Fibroblast of lung (primary cell): Measurements from ENCODE around the gene KLHL10. TPM values are rescaled to one million over a fixed set of nuclear protein-coding genes. Genes with fewer than 3 reads are reported as not detected.
A peak's percentile ranks its signal among the peaks of the same experiment; 100 is the strongest.

ENCODE experiments used
- DNase-seq, 2 donors: peaks; one replicate each; pipeline versions ENCODE4 v3.0.0 to v3.0.0-alpha.2; 2010; ENCODE audit warnings: low read depth in 2 of 2
- H2AFZ ChIP-seq: 2 replicates; pipeline ENCODE4 v1.5.1; 2012; ENCODE audit warnings: low read length, control low read depth, inconsistent platforms
- H3K27ac ChIP-seq: 2 replicates; pipeline ENCODE4 v1.5.1; 2011; ENCODE audit warnings: low read length, control low read depth; ENCODE audit not compliant: insufficient read depth
- H3K27me3 ChIP-seq: 2 replicates; pipeline ENCODE4 v1.5.1; 2011; ENCODE audit warnings: mild to moderate bottlenecking, low read length; ENCODE audit not compliant: control insufficient read depth, insufficient read depth
- H3K36me3 ChIP-seq: 2 replicates; pipeline ENCODE4 v1.5.1; 2011; ENCODE audit warnings: low read length; ENCODE audit not compliant: control insufficient read depth, insufficient read depth
- H3K4me1 ChIP-seq: 2 replicates; pipeline ENCODE4 v1.5.1; 2011; ENCODE audit warnings: low read length; ENCODE audit not compliant: control insufficient read depth, insufficient read depth; ENCODE audit errors: extremely low read depth
- H3K4me2 ChIP-seq: 2 replicates; pipeline ENCODE4 v1.5.1; 2011; ENCODE audit warnings: low read length, control low read depth; ENCODE audit not compliant: insufficient read depth; ENCODE audit errors: extremely low read depth
- H3K4me3 ChIP-seq, 4 experiments: fragments of 200-600 bp in 1 of 4; sonication (generic) in 1 of 4; replicated peaks in 1 of 4; 2 replicates each; pipeline ENCODE4 v1.5.1; 2011 to 2016; ENCODE audit warnings: low read length in 4 of 4, low read depth in 3 of 4, mild to moderate bottlenecking in 3 of 4, control low read depth in 2 of 4, inconsistent platforms in 1 of 4, mixed read lengths in 1 of 4; ENCODE audit not compliant: insufficient read depth in 1 of 4; ENCODE audit errors: control extremely low read depth in 1 of 4
- H3K79me2 ChIP-seq: 2 replicates; pipeline ENCODE4 v1.5.1; 2012; ENCODE audit warnings: mild to moderate bottlenecking, low read length, inconsistent platforms; ENCODE audit not compliant: control insufficient read depth, insufficient read depth
- H3K9ac ChIP-seq: 2 replicates; pipeline ENCODE4 v1.5.1; 2011; ENCODE audit warnings: mild to moderate bottlenecking, low read length, control low read depth; ENCODE audit not compliant: insufficient read depth
- H3K9me3 ChIP-seq: 2 replicates; pipeline ENCODE4 v1.5.1; 2012; ENCODE audit warnings: low read depth, low read length; ENCODE audit not compliant: control insufficient read depth, insufficient read depth
- H4K20me1 ChIP-seq: 2 replicates; pipeline ENCODE4 v1.5.1; 2011; ENCODE audit warnings: low read length; ENCODE audit not compliant: control insufficient read depth, insufficient read depth; ENCODE audit errors: extremely low read depth
- CTCF ChIP-seq, 2 donors: IDR thresholded peaks in 1 of 2; conservative IDR thresholded peaks in 1 of 2; 1 replicate in 1 of 2; 2 replicates in 1 of 2; pipeline ENCODE4 v1.5.1; 2011 to 2012; ENCODE audit warnings: low read length in 2 of 2, control low read depth in 1 of 2, inconsistent platforms in 1 of 2, low read depth in 1 of 2, mild to moderate bottlenecking in 1 of 2
- EZH2 ChIP-seq: IDR thresholded peaks from 2 replicates; pipeline ENCODE4 v1.5.1; 2012; ENCODE audit warnings: low read length, control low read depth, mild to moderate bottlenecking; ENCODE audit errors: missing control alignments
- polyA plus RNA-seq, 2 donors: library from polyadenylated mRNA; depleted of rRNA in 1 of 2; stranded (reverse) in 1 of 2; unstranded in 1 of 2; fragments of >200 nt; gene quantifications; 2 replicates each; pipeline ENCODE4 v1.2.1, GENCODE V29; 2011 to 2012; ENCODE audit warnings: missing spikeins in 1 of 2
- total RNA-seq: library from RNA; depleted of rRNA; stranded (reverse); fragments of >200 nt; gene quantifications from 2 replicates; pipeline ENCODE4 v1.2.1, GENCODE V29; 2014

KLHL10 gene
- total and polyA plus RNA-seq, 2 donors (not counting 1 experiment from before 2014, with no cell fraction given) = 0.33 TPM

GRCh38 chr17:41882756-41883155 is 45.1 kb downstream of the KLHL10 start:
- no peak overlapping the region for H3K27ac ChIP-seq
- H3K9me3 ChIP-seq = no peaks in the 10 kb centered on the region
- H3K9ac ChIP-seq = no peak overlapping the region
- H2AFZ ChIP-seq = no peak overlapping the region
- H3K79me2 ChIP-seq = no peaks in the 10 kb centered on the region
- H3K4me1 ChIP-seq = no peaks in the 10 kb centered on the region
- no peaks in the 10 kb centered on the region for H3K27me3 ChIP-seq
- no peaks in the 10 kb centered on the region for H4K20me1 ChIP-seq
- DNase-seq = no peak
- H3K4me3 ChIP-seq = no peak overlapping the region
- peaks cover 36% of the 10 kb centered on the region for H3K36me3 ChIP-seq
- no peak overlapping the region for H3K4me2 ChIP-seq
- TF ChIP-seq CTCF (conservative IDR thresholded peaks at IDR 0.05 in 1 of 2, IDR thresholded peaks at IDR 0.05 in 1 of 2; ENCODE audit: low read depth in 1 of 2, low read length in 2 of 2) = no peak
- TF ChIP-seq EZH2 = no peak

- H3K27ac ChIP-seq = no peak overlapping the region
These were observed 48.1 kb downstream of the KLHL10 start for GRCh38 chr17:41885733-41886132.

GRCh38 chr17:41888332-41888965 is 50.8 kb downstream of the KLHL10 start:
- no peaks in the 10 kb centered on the region for H3K9me3 ChIP-seq
- no peak overlapping the region for H3K4me3 ChIP-seq
- no peaks in the 10 kb centered on the region for H4K20me1 ChIP-seq
- DNase-seq = no peak
- no peaks in the 10 kb centered on the region for H3K27me3 ChIP-seq
- H3K27ac ChIP-seq = no peak overlapping the region
- no peak overlapping the region for H2AFZ ChIP-seq
- peaks cover 2% of the 10 kb centered on the region for H3K79me2 ChIP-seq
- no peak overlapping the region for H3K4me2 ChIP-seq
- no peaks in the 10 kb centered on the region for H3K4me1 ChIP-seq
- peaks cover 33% of the 10 kb centered on the region for H3K36me3 ChIP-seq
- no peak for TF ChIP-seq CTCF (conservative IDR thresholded peaks at IDR 0.05 in 1 of 2, IDR thresholded peaks at IDR 0.05 in 1 of 2; ENCODE audit: low read depth in 1 of 2, low read length in 2 of 2)
- no peak for TF ChIP-seq EZH2
- no peak overlapping the region for H3K9ac ChIP-seq

More at GRCh38 chr17:41885733-41886132, 48.1 kb downstream of the KLHL10 start:
- Histone ChIP-seq H3K79me2 (no peaks in the 10 kb centered on the region), H3K9ac (no peak overlapping the region), H3K4me1 (no peaks in the 10 kb centered on the region), H4K20me1 (no peaks in the 10 kb centered on the region), H3K27me3 (no peaks in the 10 kb centered on the region), H3K36me3 (peaks cover 30% of the 10 kb centered on the region), H2AFZ (no peak overlapping the region), H3K4me2 (no peak overlapping the region), H3K4me3 (no peak overlapping the region), H3K9me3 (no peaks in the 10 kb centered on the region)
- no peak for DNase-seq
- TF ChIP-seq CTCF (conservative IDR thresholded peaks at IDR 0.05 in 1 of 2, IDR thresholded peaks at IDR 0.05 in 1 of 2; ENCODE audit: low read depth in 1 of 2, low read length in 2 of 2) (peak in 1 of 2 donors; percentile 26), EZH2 (no peak)
